ENCODE results near the gene NOC3L. TPM values are rescaled to one million over a fixed set of nuclear protein-coding genes. Genes with fewer than 3 reads are reported as not detected.

The NOC3L gene
- polyA plus RNA-seq, 3 donors = 2.4 to 3.0 (median 2.7) TPM

GRCh38 chr10:94375374-94375773 is 12.6 kb upstream of the NOC3L start:
- peaks cover 17 to 32% (median 18%) of the 10 kb centered on the region in 3 donors for H3K27me3 Mint-ChIP-seq (ENCODE audit: low read depth in 3 of 3)
- 100% methylated on average over 1 of the region's 1 CpG for WGBS (ENCODE audit: insufficient coverage)
- intact Hi-C loops (cut with micrococcal nuclease) = no loop called here

GRCh38 chr10:94370501-94370900 is 7.8 kb upstream of the NOC3L start:
- intact Hi-C loops (cut with micrococcal nuclease) = no loop called here
- Histone ChIP-seq H2AFZ (ENCODE audit: insufficient read depth, low read depth, low read length, poor library complexity, severe bottlenecking) (no peak overlapping the region), H3K4me2 (replicated peaks; ENCODE audit: extremely low read depth, low read length, poor library complexity, severe bottlenecking) (no peak overlapping the region), H3K9ac (ENCODE audit: insufficient read depth, low read length, poor library complexity, severe bottlenecking) (no peak overlapping the region), H3K9me3 (replicated peaks in 1 of 2; ENCODE audit: control insufficient read depth in 1 of 2, insufficient read depth in 1 of 2, low read length in 2 of 2) (no peaks in the 10 kb centered on the region), H3K36me3 (replicated peaks in 1 of 2; ENCODE audit: control insufficient read depth in 1 of 2, insufficient read depth in 2 of 2, low read length in 2 of 2) (no peaks in the 10 kb centered on the region), H4K20me1 (ENCODE audit: insufficient read depth, low read length) (no peaks in the 10 kb centered on the region), H3K27ac (ENCODE audit: low read depth in 1 of 2, low read length in 2 of 2) (no peak overlapping the region), H3K4me1 (ENCODE audit: control insufficient read depth in 1 of 2, insufficient read depth in 2 of 2, low read length in 2 of 2) (no peaks in the 10 kb centered on the region), H3K4me3 (replicated peaks in 1 of 3; ENCODE audit: low read depth in 2 of 3, low read length in 3 of 3) (no peak overlapping the region), H3K27me3 (ENCODE audit: control insufficient read depth in 2 of 2, insufficient read depth in 2 of 2, low read length in 2 of 2) (peaks cover 0 to under 1% of the 10 kb centered on the region in 2 donors), H3K79me2 (ENCODE audit: insufficient read depth, low read length) (no peaks in the 10 kb centered on the region)
- H3K36me3 Mint-ChIP-seq = no peaks in the 10 kb centered on the region
- peaks cover 13 to 27% (median 22%) of the 10 kb centered on the region in 3 donors for H3K27me3 Mint-ChIP-seq (ENCODE audit: low read depth in 3 of 3)
- no peak overlapping the region for H3K27ac Mint-ChIP-seq
- no peak for DNase-seq
- no CpG with 5 or more reads among the region's 2 CpGs for WGBS (ENCODE audit: insufficient coverage)
- TF ChIP-seq CTCF (IDR thresholded peaks at IDR 0.05) = no peak
- H3K4me3 Mint-ChIP-seq = no peak overlapping the region
- peaks cover 4% of the 10 kb centered on the region for H3K4me1 Mint-ChIP-seq
- H3K9me3 Mint-ChIP-seq = peaks cover 0 to 2% (median 0%) of the 10 kb centered on the region in 7 donors

More at GRCh38 chr10:94375374-94375773, 12.6 kb upstream of the NOC3L start:
- Histone ChIP-seq H3K36me3 (replicated peaks in 1 of 2; ENCODE audit: control insufficient read depth in 1 of 2, insufficient read depth in 2 of 2, low read length in 2 of 2) (no peaks in the 10 kb centered on the region), H3K79me2 (ENCODE audit: insufficient read depth, low read length) (no peaks in the 10 kb centered on the region), H3K9ac (ENCODE audit: insufficient read depth, low read length, poor library complexity, severe bottlenecking) (no peak overlapping the region), H3K9me3 (replicated peaks in 1 of 2; ENCODE audit: control insufficient read depth in 1 of 2, insufficient read depth in 1 of 2, low read length in 2 of 2) (no peaks in the 10 kb centered on the region), H3K4me2 (replicated peaks; ENCODE audit: extremely low read depth, low read length, poor library complexity, severe bottlenecking) (no peak overlapping the region), H3K27ac (ENCODE audit: low read depth in 1 of 2, low read length in 2 of 2) (no peak overlapping the region), H3K4me3 (replicated peaks in 1 of 3; ENCODE audit: low read depth in 2 of 3, low read length in 3 of 3) (no peak overlapping the region), H4K20me1 (ENCODE audit: insufficient read depth, low read length) (no peaks in the 10 kb centered on the region), H2AFZ (ENCODE audit: insufficient read depth, low read depth, low read length, poor library complexity, severe bottlenecking) (no peak overlapping the region), H3K27me3 (ENCODE audit: control insufficient read depth in 2 of 2, insufficient read depth in 2 of 2, low read length in 2 of 2) (peaks cover 0 to 6% of the 10 kb centered on the region in 2 donors), H3K4me1 (ENCODE audit: control insufficient read depth in 1 of 2, insufficient read depth in 2 of 2, low read length in 2 of 2) (no peaks in the 10 kb centered on the region)
- Mint-ChIP-seq H3K36me3 (no peaks in the 10 kb centered on the region), H3K4me3 (no peak overlapping the region), H3K9me3 (no peaks in the 10 kb centered on the region), H3K4me1 (peaks cover 6% of the 10 kb centered on the region), H3K27ac (no peak overlapping the region)
- DNase-seq = no peak
- no peak for TF ChIP-seq CTCF (IDR thresholded peaks at IDR 0.05)

Measured in CD14-positive monocyte (primary cell).